Ecto neural progenitor cell (in vitro differentiated cells): ENCODE measurements around the gene INCA1.
"Not testable (repeated sequence)": the region's sequence is repeated elsewhere in the genome, so short reads cannot be mapped to it uniquely, and the experiment has no call there.

Experiments used
- DNase-seq: peaks from one replicate; pipeline ENCODE4 v3.0.0-alpha.2; 2018; ENCODE audit warnings: low spot score

Gene INCA1

DNA sequence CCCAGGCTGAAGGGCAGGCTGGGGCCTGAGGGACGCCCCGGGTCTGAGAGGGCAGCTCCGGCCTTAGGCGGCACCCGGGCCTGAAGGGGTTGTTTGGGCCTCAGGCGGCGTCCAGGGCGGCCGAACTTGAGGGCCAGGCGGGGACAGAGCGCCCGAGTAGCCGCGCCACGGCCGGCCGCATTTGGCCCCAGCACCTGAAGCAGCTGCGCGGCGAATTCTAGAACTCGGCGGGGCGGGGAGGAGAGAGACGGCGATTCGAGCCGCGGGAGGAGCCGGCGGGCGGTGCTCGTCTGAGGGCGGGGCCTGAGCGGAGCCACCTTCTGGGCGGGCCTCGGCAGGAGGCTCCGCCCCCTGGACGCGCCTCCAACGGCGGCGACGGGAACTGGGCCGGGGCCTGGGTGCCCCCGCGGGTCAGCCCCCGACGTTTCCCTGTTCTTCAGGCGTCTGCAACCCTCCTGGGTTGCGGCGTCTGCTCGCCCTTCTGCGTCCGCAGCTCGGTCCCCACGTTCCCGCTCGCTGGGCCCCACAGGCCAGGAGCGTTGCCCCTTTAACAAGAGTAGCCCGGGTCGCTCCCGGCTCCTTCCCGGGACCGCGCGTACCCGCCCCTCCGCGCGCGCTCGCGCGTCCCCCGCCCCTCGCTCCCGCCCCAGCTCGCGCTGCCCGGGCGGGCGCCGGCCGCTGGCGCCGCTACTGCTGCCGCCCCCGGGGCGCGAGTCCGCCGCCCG lies at the start of gene INCA1, which contains the start of gene KIF1C:
TSS of gene INCA1 (minus strand) at position 221 of the 725 bp plus-strand sequence. CDS start 3,085 bp downstream, outside the sequence.
TSS of gene KIF1C (plus strand) at position 649 of the 725 bp plus-strand sequence. CDS start 2,297 bp downstream, outside the sequence.
- DNase-seq = peak; percentile 97

- DNase-seq = no peak
These were observed 48.2 kb upstream of the INCA1 start for GRCh38 chr17:5045496-5045895.

GRCh38 chr17:5044630-5045029 lies 47.3 kb upstream of the INCA1 start:
- DNase-seq = no peak

GRCh38 chr17:5043524-5043923 lies 46.2 kb upstream of the INCA1 start:
- no peak for DNase-seq

DNA sequence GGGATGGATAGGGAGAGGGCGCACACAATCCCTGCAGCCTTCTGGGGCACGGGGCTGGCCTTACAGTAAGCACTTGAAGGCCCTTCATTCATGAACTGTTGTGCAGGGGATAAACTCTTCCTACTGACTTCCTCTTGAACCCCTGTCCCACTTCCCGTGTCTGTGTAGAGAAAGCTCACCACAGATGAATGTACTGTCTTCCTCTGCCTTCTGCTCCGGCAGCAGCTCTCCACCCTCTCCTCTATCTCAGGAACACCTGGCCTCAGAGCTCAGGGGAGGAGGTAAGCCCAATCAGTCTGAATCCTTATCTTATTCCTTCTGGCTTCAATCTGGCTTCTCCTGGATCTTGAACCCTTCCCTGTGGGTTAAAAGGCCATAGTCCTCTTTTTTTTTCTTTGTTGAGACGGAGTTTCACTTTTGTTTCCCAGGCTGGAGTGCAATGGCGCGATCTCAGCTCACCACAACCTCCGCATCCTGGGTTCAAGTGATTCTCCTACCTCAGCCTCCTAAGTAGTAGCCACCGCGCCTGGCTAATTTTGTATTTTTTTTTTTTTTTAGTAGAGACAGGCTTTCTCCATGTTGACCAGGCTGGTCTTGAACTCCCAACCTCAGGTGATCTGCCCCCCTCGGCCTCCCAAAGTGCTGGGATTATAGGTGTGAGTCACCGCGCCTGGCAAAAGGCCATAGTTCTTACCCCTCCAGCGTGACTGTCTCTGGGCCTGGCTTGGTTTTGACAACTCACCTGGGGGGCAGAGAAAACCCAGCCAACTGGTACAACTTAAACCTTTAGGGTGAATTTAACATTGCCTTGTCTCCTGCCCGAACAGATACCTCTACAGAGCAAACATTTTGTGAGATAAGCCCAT lies 45.1 kb upstream of the INCA1 start:
- DNase-seq = no peak

DNA sequence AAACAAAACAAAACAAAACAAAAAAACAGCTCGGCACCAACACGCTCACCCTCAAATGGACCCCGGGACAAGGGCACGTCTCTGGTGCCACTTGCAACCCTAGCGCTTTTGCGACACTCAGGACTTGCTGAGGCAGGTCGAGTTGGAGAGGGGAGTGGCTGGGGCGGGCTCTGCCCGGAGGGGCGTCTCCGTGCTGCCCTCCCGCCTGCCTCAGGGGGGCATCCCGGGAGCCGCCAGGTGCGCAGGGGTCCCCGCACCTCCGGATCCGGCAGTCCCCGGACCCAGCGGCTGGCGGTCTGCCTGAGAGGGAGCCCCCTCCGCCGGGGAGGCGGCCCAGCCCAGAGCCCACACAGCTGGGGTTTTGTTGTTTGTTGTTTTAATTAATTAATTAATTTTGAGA lies 38.0 kb upstream of the INCA1 start, which contains the start of gene SLC52A1:
TSS of gene SLC52A1 (minus strand) at position 112 of the 400 bp plus-strand sequence. CDS start 820 bp downstream, outside the sequence.
- peak; percentile 64 for DNase-seq

DNA sequence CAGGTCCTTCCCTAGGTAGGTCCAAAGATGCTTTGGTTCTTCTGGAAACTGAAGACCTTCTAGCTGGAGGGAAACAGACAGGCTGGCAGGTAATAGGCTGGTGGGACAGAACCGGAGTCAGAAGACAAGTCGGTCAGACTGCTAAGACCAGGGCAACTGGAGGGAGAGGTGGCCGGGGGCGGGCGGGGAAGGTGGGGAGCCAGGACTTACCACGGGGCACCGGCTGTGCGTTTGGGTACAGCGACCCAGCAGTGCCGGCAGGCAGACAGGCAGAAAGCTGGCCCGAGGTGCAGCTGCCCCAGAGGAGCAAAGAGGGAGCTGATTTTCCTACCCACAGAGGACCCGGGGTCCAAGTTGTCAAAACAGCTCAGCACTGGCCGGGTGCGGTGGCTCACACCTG lies 37.3 kb upstream of the INCA1 start:
- DNase-seq = no peak

GRCh38 chr17:5034063-5034462 lies 36.7 kb upstream of the INCA1 start:
- no peak for DNase-seq

DNA sequence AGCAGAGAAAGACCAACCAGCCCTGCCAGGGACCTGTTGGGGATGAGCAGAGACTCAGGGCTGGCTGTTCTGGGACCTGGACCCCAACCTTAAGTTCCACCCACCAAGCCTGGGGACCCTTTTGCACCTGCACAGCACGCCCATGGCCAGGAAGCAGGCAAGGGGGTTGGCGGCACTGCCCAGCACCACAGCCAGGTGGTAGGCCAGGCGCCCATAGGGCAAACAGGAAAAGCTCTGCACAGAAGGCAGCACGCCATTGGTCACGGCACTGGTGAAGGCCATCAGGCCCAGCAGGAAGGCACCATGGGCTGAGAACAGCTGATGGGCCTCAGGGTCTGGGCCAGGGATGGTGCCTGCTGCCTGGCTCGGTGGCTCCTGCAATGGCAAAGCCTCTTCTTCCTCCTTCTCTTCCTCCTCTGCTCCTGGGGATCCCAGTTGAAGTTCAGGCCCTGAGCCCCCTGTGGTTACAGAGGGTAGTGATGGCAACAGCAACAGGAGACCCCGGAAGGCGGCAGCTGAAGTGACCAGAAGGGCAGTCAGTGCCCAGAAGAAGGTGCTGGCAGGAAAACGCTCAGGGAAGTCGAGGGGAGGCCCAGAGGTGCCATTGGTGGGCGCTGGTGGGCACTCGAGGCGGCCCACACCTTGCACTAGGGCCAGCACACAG lies 36.2 kb upstream of the INCA1 start:
- DNase-seq = no peak

DNA sequence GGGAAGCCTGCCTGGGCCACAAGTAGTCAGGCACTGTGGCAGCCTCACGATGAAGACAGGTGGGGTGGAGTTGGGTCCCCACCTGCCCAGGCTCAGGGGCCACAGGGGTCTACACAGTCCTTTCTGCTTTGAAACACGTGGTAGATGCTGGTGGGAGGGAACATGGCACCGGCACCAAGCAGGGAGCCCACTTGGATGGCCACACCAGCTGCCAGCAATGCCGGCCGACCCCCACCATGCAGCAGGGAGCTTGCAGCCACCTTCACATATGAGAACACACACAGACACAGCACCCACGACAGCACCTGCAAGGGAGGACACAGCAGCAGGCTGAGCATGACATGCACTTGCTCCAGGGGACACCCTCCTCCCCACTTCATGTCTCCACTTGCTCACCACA lies 35.5 kb upstream of the INCA1 start:
- DNase-seq = no peak

- DNase-seq = peak; percentile 90
These were observed 34.2 kb upstream of the INCA1 start for GRCh38 chr17:5031365-5032082.

DNA sequence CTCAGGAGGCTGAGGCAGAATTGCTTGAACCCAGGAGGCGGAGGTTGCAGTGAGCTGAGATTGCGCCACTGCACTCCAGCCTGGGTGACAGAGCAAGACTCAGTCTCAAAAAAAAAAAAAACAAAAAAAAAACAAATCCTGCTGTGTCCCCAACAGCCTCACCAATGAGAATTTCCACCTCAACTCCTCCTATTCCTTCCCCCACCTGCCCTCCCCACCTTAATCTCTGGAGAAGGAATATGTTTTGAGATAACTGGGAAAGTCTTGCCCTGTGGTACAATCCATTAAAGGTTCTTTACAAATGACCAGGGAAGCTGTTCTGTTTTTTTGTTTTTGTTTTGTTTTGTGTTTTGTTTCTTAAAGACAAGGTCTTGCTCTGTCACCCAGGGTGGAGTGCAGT lies 32.8 kb upstream of the INCA1 start:
- not testable (repeated sequence) for DNase-seq

DNA sequence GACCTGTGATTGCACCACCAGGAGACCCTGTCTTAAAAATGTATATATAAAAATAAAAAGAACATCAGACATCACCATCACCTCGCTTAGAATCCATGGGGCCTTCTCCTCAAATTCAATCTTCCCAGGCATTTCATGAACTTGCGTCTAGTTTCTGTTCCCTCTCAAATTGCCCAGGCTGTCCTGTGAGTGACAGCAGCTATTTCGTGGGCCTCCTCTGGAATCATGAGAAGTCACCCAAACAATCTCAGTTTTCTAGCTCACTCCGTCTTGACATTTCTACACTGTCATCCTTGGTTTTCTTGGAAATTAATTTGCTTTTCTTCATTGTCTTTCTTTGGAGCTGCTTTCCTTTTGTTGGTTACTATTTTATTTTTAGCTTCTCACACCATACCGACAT lies 30.6 kb upstream of the INCA1 start:
- no peak for DNase-seq

DNA sequence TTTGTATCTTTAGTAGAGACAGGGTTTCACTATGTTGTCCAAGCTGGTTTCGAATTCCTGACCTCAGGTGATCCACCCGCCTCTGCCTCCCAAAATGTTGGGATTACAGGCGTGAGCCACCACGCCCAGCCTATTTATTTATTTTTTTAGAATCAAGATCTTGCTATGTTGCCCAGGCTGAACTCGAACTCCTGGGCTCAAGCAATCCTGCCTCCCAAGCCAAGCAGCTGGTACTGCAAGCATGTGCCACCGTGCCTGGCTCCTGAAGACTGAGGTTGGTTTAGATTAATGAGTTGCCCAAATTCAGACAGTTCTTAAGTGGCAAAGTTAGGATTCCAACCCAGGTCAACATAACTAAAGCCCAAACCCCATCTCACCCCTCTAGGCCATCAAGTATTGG lies 30.0 kb upstream of the INCA1 start:
- DNase-seq = no peak

DNA sequence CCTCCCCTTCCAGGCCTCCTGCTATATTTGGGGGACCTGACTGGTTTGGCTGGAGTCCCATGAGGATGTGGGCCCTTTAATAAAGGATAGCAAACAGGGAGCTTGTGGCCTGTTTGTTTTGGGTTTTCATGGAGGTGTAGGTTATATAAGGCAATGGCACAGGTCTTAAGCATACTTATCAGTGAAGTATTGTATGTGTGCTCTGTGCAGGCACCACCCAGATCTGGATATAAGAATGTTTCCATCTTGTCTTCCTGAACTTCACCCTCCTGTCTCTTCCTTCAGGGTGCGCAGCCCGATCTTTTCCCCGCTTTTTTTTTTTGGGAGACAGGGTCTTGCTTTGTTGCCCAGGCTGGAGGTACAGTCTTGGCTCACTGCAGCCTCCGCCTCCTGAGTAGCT lies 27.3 kb upstream of the INCA1 start:
- DNase-seq = no peak

GRCh38 chr17:5023588-5024147 lies 26.3 kb upstream of the INCA1 start:
- no peak for DNase-seq

DNA sequence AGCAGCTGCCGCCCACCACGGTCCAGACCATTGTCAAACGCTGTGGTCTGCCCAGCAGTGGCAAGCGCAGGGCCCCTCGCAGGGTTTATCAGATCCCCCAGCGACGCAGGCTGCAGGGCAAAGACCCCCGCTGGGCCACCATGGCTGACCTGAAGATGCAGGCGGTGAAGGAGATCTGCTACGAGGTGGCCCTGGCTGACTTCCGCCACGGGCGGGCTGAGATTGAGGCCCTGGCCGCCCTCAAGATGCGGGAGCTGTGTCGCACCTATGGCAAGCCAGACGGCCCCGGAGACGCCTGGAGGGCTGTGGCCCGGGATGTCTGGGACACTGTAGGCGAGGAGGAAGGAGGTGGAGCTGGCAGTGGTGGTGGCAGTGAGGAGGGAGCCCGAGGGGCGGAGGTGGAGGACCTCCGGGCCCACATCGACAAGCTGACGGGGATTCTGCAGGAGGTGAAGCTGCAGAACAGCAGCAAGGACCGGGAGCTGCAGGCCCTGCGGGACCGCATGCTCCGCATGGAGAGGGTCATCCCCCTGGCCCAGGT lies 24.9 kb upstream of the INCA1 start:
- DNase-seq = no peak

GRCh38 chr17:5020502-5021023 lies 23.2 kb upstream of the INCA1 start:
- no peak for DNase-seq

GRCh38 chr17:5019475-5019956 lies 22.2 kb upstream of the INCA1 start:
- no peak for DNase-seq

DNA sequence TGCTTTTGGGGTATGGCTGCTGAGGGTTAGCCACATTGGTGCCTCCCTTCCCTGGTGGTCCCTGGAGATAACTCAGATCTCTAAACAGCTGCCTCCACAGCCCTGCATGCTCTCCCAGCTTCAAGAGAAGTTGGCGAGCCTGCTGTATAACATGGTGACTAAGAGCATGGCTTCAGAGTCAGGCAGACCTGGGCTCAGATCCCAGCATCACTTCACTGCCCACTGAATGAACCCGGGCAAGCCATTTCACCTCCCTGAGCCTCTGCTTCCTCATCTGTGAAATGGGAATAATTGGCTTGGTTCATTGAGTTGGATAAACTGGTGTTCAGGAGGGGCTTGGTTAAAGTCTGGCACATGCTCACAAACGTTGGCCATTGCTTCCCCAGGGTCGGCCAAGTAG lies 17.0 kb upstream of the INCA1 start:
- no peak for DNase-seq

- no peak for DNase-seq
These were observed 14.6 kb upstream of the INCA1 start for GRCh38 chr17:5011928-5012327.
